ENCODE measurements around the gene KLHL42.

KLHL42 gene

GRCh38 chr12:27781680-27782079, 1.6 kb downstream of the KLHL42 start:
- DNase-seq: no peak

- no peak for DNase-seq
Measured at GRCh38 chr12:27782481-27782880, 2.4 kb downstream of the KLHL42 start.

- no peak for DNase-seq
Measured at GRCh38 chr12:27785882-27786570, 6.0 kb downstream of the KLHL42 start.

GRCh38 chr12:27787559-27787958, 7.5 kb downstream of the KLHL42 start:
- no peak for DNase-seq

- no peak for DNase-seq
Measured at GRCh38 chr12:27790179-27790578, 10.1 kb downstream of the KLHL42 start.

GRCh38 chr12:27794818-27795584, 15.0 kb downstream of the KLHL42 start:
- DNase-seq: no peak

GRCh38 chr12:27796128-27796527, 16.1 kb downstream of the KLHL42 start:
- DNase-seq: no peak

- no peak for DNase-seq
Measured at GRCh38 chr12:27797301-27798025, 17.4 kb downstream of the KLHL42 start.

- DNase-seq: no peak
Measured at GRCh38 chr12:27800819-27801218, 20.8 kb downstream of the KLHL42 start.

GRCh38 chr12:27801630-27802029, 21.6 kb downstream of the KLHL42 start:
- no peak for DNase-seq

- no peak for DNase-seq
Measured at GRCh38 chr12:27802511-27802910, 22.5 kb downstream of the KLHL42 start.

- no peak for DNase-seq
Measured at GRCh38 chr12:27802936-27803335, 22.9 kb downstream of the KLHL42 start.

GRCh38 chr12:27805238-27805637, 25.2 kb downstream of the KLHL42 start:
- DNase-seq: no peak

- DNase-seq: no peak
Measured at GRCh38 chr12:27806259-27806658, 26.2 kb downstream of the KLHL42 start.

- DNase-seq: no peak
Measured at GRCh38 chr12:27807063-27807703, 27.1 kb downstream of the KLHL42 start.

- no peak for DNase-seq
Measured at GRCh38 chr12:27808841-27809240, 28.8 kb downstream of the KLHL42 start.

- DNase-seq: no peak
Measured at GRCh38 chr12:27810756-27811155, 30.7 kb downstream of the KLHL42 start.

- no peak for DNase-seq
Measured at GRCh38 chr12:27812502-27812901, 32.5 kb downstream of the KLHL42 start.

GRCh38 chr12:27814411-27814810, 34.4 kb downstream of the KLHL42 start:
- DNase-seq: no peak

- no peak for DNase-seq
Measured at GRCh38 chr12:27814851-27815591, 35.0 kb downstream of the KLHL42 start.

- no peak for DNase-seq
Measured at GRCh38 chr12:27817766-27818165, 37.7 kb downstream of the KLHL42 start.

- DNase-seq: no peak
Measured at GRCh38 chr12:27818401-27818918, 38.4 kb downstream of the KLHL42 start.
